OCI-LY3 (cell line): ENCODE results near the gene TTC39A.

Source experiments
- H2AFZ ChIP-seq: fragments of 200-600, 300-600 bp; shearing (Covaris generic); 2 replicates; pipeline ENCODE4 v1.6.0; 2014; ENCODE audit warnings: antibody characterized with exemption, low read depth, low read length
- H3K27ac ChIP-seq: fragments of 200-600, 300-600 bp; sonication (generic); 2 replicates; pipeline ENCODE4 v1.5.1; 2014; ENCODE audit warnings: mild to moderate bottlenecking, low read length, moderate library complexity, mixed read lengths
- H3K27me3 ChIP-seq: fragments of 200-600, 300-600 bp; sonication (generic); 2 replicates; pipeline ENCODE4 v1.6.1; 2014; ENCODE audit warnings: low read depth, low read length, mixed read lengths
- H3K36me3 ChIP-seq: fragments of 200-600, 300-600 bp; sonication (generic); replicated peaks from 2 replicates; pipeline ENCODE3; 2014; ENCODE audit warnings: low read depth, low read length, mixed read lengths
- H3K4me1 ChIP-seq: fragments of 300-600, 200-600 bp; sonication (generic); 2 replicates; pipeline ENCODE4 v1.6.1; 2014; ENCODE audit warnings: low read length, mixed read lengths
- H3K4me2 ChIP-seq: fragments of 200-600, 300-600 bp; sonication (generic); 2 replicates; pipeline ENCODE4 v1.6.1; 2014; ENCODE audit warnings: low read length, mixed read lengths
- H3K4me3 ChIP-seq: fragments of 300-600, 200-600 bp; sonication (generic); 2 replicates; pipeline ENCODE4 v1.5.1; 2014; ENCODE audit warnings: antibody characterized with exemption, mild to moderate bottlenecking, low read length, moderate library complexity
- H3K79me2 ChIP-seq: fragments of 300-600, 200-600 bp; shearing (Covaris generic); 2 replicates; pipeline ENCODE4 v1.6.1; 2014; ENCODE audit warnings: mild to moderate bottlenecking, low read length, mixed read lengths
- H3K9ac ChIP-seq: fragments of 300-600, 200-600 bp; shearing (Covaris generic); 2 replicates; pipeline ENCODE4 v1.6.0; 2014; ENCODE audit warnings: mild to moderate bottlenecking, low read length, moderate library complexity
- H3K9me3 ChIP-seq: fragments of 200-600, 300-600 bp; shearing (Covaris generic); 2 replicates; pipeline ENCODE4 v1.6.1; 2014; ENCODE audit warnings: low read length, mixed read lengths; ENCODE audit not compliant: insufficient read depth
- H4K20me1 ChIP-seq: fragments of 200-600, 300-600 bp; sonication (generic); 2 replicates; pipeline ENCODE4 v1.6.1; 2016; ENCODE audit warnings: low read length, mixed read lengths; ENCODE audit not compliant: insufficient read depth
- CTCF ChIP-seq: fragments of 200-600, 300-600 bp; sonication (generic); IDR thresholded peaks from 2 replicates; pipeline ENCODE4 v1.5.1; 2014; ENCODE audit warnings: antibody characterized with exemption, low read length, low read depth
- EZH2phosphoT487 ChIP-seq: fragments of 200-600 bp; shearing (Covaris generic); IDR thresholded peaks from 2 replicates; pipeline ENCODE4 v1.6.1; 2018; ENCODE audit warnings: antibody characterized with exemption, mixed run types, low read depth

Gene TTC39A

GRCh38 chr1:51317798-51318197 is 12.6 kb downstream of the TTC39A start:
- H3K4me3 ChIP-seq, result no peak overlapping the region

GRCh38 chr1:51316846-51317120 is 13.6 kb downstream of the TTC39A start:
- H3K9ac ChIP-seq, result no peak overlapping the region
- no peak for TF ChIP-seq CTCF
- no peak for TF ChIP-seq EZH2phosphoT487
- no peak overlapping the region for H3K27ac ChIP-seq
- H2AFZ ChIP-seq, result no peak overlapping the region
- H3K9me3 ChIP-seq, result no peaks in the 10 kb centered on the region
- no peaks in the 10 kb centered on the region for H4K20me1 ChIP-seq
- peaks cover 31% of the 10 kb centered on the region for H3K4me1 ChIP-seq
- H3K79me2 ChIP-seq, result no peaks in the 10 kb centered on the region
- no peak overlapping the region for H3K4me3 ChIP-seq
- no peaks in the 10 kb centered on the region for H3K27me3 ChIP-seq
- H3K4me2 ChIP-seq, result 0 out of 2 replicates have a peak overlapping the region, but pooled peaks have one; percentile 51
- H3K36me3 ChIP-seq, result no peaks in the 10 kb centered on the region

More at GRCh38 chr1:51317798-51318197, 12.6 kb downstream of the TTC39A start:
- H3K9me3 ChIP-seq, result no peaks in the 10 kb centered on the region
- no peak overlapping the region for H2AFZ ChIP-seq
- no peaks in the 10 kb centered on the region for H4K20me1 ChIP-seq
- no peaks in the 10 kb centered on the region for H3K79me2 ChIP-seq
- no peak overlapping the region for H3K27ac ChIP-seq
- no peak overlapping the region for H3K9ac ChIP-seq
- H3K4me1 ChIP-seq, result peaks cover 31% of the 10 kb centered on the region
- H3K27me3 ChIP-seq, result no peaks in the 10 kb centered on the region
- TF ChIP-seq CTCF (no peak), EZH2phosphoT487 (no peak)
- no peak overlapping the region for H3K4me2 ChIP-seq
- H3K36me3 ChIP-seq, result no peaks in the 10 kb centered on the region

- Histone ChIP-seq H3K79me2 (no peaks in the 10 kb centered on the region), H3K36me3 (no peaks in the 10 kb centered on the region), H2AFZ (no peak overlapping the region), H3K27ac (0 out of 2 replicates have a peak overlapping the region, but pooled peaks have one; percentile 23), H3K4me3 (0 out of 2 replicates have a peak overlapping the region, but pooled peaks have one; percentile 8), H4K20me1 (no peaks in the 10 kb centered on the region), H3K4me2 (peak overlapping the region; percentile 51), H3K4me1 (peaks cover 31% of the 10 kb centered on the region), H3K27me3 (no peaks in the 10 kb centered on the region), H3K9me3 (no peaks in the 10 kb centered on the region), H3K9ac (no peak overlapping the region)
- TF ChIP-seq EZH2phosphoT487 (no peak), CTCF (peak; percentile 67)
Measured at GRCh38 chr1:51316113-51316845, 14.1 kb downstream of the TTC39A start.

- Histone ChIP-seq H4K20me1 (no peaks in the 10 kb centered on the region), H3K27ac (no peak overlapping the region), H3K27me3 (no peaks in the 10 kb centered on the region), H3K79me2 (no peaks in the 10 kb centered on the region), H3K4me3 (no peak overlapping the region), H3K4me2 (peak overlapping the region; percentile 51), H3K36me3 (no peaks in the 10 kb centered on the region), H3K9ac (no peak overlapping the region), H2AFZ (no peak overlapping the region), H3K4me1 (peaks cover 31% of the 10 kb centered on the region), H3K9me3 (no peaks in the 10 kb centered on the region)
- no peak for TF ChIP-seq CTCF
Measured at GRCh38 chr1:51314974-51315373, 15.4 kb downstream of the TTC39A start.
